ENCODE data around the gene SUMO2. TPM values are rescaled to one million over a fixed set of nuclear protein-coding genes. Genes with fewer than 3 reads are reported as not detected.

The SUMO2 gene
- total RNA-seq, 1 donor from 2014 or later: 76.0 TPM

GRCh38 chr17:75124819-75125162, 58.0 kb downstream of the SUMO2 start:
- H3K27me3 ChIP-seq (ENCODE audit: control insufficient read depth, insufficient read depth, low read length): no peaks in the 10 kb centered on the region
- no peak for TF ChIP-seq CTCF (IDR thresholded peaks at IDR 0.05; ENCODE audit: insufficient read depth, low read length, poor library complexity, severe bottlenecking)
- peaks cover 1% of the 10 kb centered on the region for H3K36me3 ChIP-seq (ENCODE audit: control insufficient read depth, insufficient read depth, low read length)
- DNase-seq (ENCODE audit: low read depth): no peak
- H3K4me3 ChIP-seq (ENCODE audit: low read depth, low read length): no peak overlapping the region

- Histone ChIP-seq H3K36me3 (ENCODE audit: control insufficient read depth, insufficient read depth, low read length) (peaks cover 1% of the 10 kb centered on the region), H3K4me3 (ENCODE audit: low read depth, low read length) (no peak overlapping the region), H3K27me3 (ENCODE audit: control insufficient read depth, insufficient read depth, low read length) (no peaks in the 10 kb centered on the region)
- TF ChIP-seq CTCF (IDR thresholded peaks at IDR 0.05; ENCODE audit: insufficient read depth, low read length, poor library complexity, severe bottlenecking): no peak
- DNase-seq (ENCODE audit: low read depth): peak; percentile 85
These were observed 58.5 kb downstream of the SUMO2 start for GRCh38 chr17:75124041-75124818.

- Histone ChIP-seq H3K27me3 (ENCODE audit: control insufficient read depth, insufficient read depth, low read length) (no peaks in the 10 kb centered on the region), H3K4me3 (ENCODE audit: low read depth, low read length) (no peak overlapping the region), H3K36me3 (ENCODE audit: control insufficient read depth, insufficient read depth, low read length) (peaks cover 4% of the 10 kb centered on the region)
- no peak for DNase-seq (ENCODE audit: low read depth)
- no peak for TF ChIP-seq CTCF (IDR thresholded peaks at IDR 0.05; ENCODE audit: insufficient read depth, low read length, poor library complexity, severe bottlenecking)
These were observed 64.5 kb downstream of the SUMO2 start for GRCh38 chr17:75118307-75118706.

GRCh38 chr17:75116737-75117136, 66.0 kb downstream of the SUMO2 start:
- TF ChIP-seq CTCF (IDR thresholded peaks at IDR 0.05; ENCODE audit: insufficient read depth, low read length, poor library complexity, severe bottlenecking): no peak
- peaks cover 4% of the 10 kb centered on the region for H3K36me3 ChIP-seq (ENCODE audit: control insufficient read depth, insufficient read depth, low read length)
- DNase-seq (ENCODE audit: low read depth): no peak
- H3K27me3 ChIP-seq (ENCODE audit: control insufficient read depth, insufficient read depth, low read length): no peaks in the 10 kb centered on the region
- no peak overlapping the region for H3K4me3 ChIP-seq (ENCODE audit: low read depth, low read length)

Other genes with a start within 250 kb of the SUMO2 start
- gene OTOP3, start 247.1 kb downstream of the SUMO2 start, total RNA-seq: not detected in 2 replicates
- gene HID1, start 210.2 kb downstream of the SUMO2 start, total RNA-seq: 25.2 and 28.5 TPM in 2 replicates
- 51.9 and 52.3 TPM in 2 replicates for gene CDR2L, start 195.3 kb downstream of the SUMO2 start, total RNA-seq
- 68.5 and 77.7 TPM in 2 replicates for gene MRPL58, start 170.3 kb downstream of the SUMO2 start, total RNA-seq
- gene ATP5PD, start 136.0 kb downstream of the SUMO2 start, total RNA-seq: 247 and 275 TPM in 2 replicates
- 15.6 and 19.2 TPM in 2 replicates for gene KCTD2, start 135.7 kb downstream of the SUMO2 start, total RNA-seq
- gene SLC16A5, start 95.0 kb downstream of the SUMO2 start, total RNA-seq: 19.1 and 23.1 TPM in 2 replicates
- gene ARMC7, start 73.0 kb downstream of the SUMO2 start, total RNA-seq: 7.9 and 8.0 TPM in 2 replicates
- 107 and 114 TPM in 2 replicates for gene NT5C, start 51.2 kb downstream of the SUMO2 start, total RNA-seq
- gene JPT1, start 28.4 kb downstream of the SUMO2 start, total RNA-seq: 453 and 466 TPM in 2 replicates
- 33.1 and 37.2 TPM in 2 replicates for gene NUP85, start 22.7 kb upstream of the SUMO2 start, total RNA-seq
- 24.8 and 34.8 TPM in 2 replicates for gene GGA3, start 78.6 kb upstream of the SUMO2 start, total RNA-seq
- gene MRPS7, start 78.9 kb upstream of the SUMO2 start, total RNA-seq: 57.8 and 69.4 TPM in 2 replicates
- gene MIF4GD, start 88.3 kb upstream of the SUMO2 start, total RNA-seq: 26.7 and 36.1 TPM in 2 replicates
- 6.0 and 7.1 TPM in 2 replicates for gene SLC25A19, start 106.5 kb upstream of the SUMO2 start, total RNA-seq
- gene GRB2, start 222.7 kb upstream of the SUMO2 start, total RNA-seq: 71.9 and 121 TPM in 2 replicates

All from kidney epithelial cell (primary cell).